ENCODE measurements around the gene DUSP15. TPM values are rescaled to one million over a fixed set of nuclear protein-coding genes. Genes with fewer than 3 reads are reported as not detected.
A peak's percentile ranks its signal among the peaks of the same experiment; 100 is the strongest.

DUSP15 gene
- total RNA-seq, 1 donor from 2014 or later: 2.4 TPM

DNA sequence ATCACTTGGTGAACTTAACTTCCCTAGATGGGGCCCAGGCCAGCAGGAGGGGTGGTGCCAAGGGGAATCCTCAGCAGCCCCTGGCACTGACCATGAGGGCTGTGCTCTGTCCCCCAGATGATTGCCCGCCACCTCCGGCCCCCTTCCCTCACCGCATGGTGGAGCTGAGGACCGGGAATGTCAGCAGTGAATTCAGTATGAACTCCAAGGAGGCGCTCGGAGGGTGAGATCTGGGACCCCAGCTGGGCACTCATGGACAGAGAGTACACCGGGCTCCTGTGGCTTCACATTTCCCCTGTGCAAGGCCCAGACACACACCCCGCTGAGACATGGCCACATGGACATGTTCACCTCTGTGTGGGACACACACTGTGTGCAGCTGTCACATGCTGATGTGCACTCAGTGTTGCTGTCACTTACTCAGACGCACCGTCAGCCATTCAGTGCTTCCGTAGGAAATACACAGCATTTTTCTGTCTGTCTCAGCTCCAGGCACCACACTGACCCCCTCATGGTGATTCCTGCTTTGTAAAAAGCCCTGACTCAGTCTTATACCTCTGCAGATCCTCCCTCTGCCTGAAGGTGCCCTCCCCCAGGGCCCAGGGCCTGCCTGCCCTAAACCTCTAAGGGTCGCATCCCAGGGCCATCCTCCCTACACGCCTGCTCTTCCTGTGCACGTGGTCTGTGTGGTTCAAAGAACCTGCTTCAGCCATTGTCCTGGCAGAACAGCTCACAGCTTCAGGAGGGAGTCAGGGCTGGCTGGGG is 46.8 kb downstream of the DUSP15 start:
- intact Hi-C loops (cut with DNase I): no loop called here
- DNase-seq (peak; percentile 53), ATAC-seq (no peak)
- Histone ChIP-seq H3K36me3 (no peaks in the 10 kb centered on the region), H3K4me1 (peaks cover 4% of the 10 kb centered on the region), H3K27ac (no peak overlapping the region), H3K9me3 (no peaks in the 10 kb centered on the region), H3K27me3 (no peaks in the 10 kb centered on the region), H3K4me3 (no peak overlapping the region)
- TF ChIP-seq, protein P1, sequence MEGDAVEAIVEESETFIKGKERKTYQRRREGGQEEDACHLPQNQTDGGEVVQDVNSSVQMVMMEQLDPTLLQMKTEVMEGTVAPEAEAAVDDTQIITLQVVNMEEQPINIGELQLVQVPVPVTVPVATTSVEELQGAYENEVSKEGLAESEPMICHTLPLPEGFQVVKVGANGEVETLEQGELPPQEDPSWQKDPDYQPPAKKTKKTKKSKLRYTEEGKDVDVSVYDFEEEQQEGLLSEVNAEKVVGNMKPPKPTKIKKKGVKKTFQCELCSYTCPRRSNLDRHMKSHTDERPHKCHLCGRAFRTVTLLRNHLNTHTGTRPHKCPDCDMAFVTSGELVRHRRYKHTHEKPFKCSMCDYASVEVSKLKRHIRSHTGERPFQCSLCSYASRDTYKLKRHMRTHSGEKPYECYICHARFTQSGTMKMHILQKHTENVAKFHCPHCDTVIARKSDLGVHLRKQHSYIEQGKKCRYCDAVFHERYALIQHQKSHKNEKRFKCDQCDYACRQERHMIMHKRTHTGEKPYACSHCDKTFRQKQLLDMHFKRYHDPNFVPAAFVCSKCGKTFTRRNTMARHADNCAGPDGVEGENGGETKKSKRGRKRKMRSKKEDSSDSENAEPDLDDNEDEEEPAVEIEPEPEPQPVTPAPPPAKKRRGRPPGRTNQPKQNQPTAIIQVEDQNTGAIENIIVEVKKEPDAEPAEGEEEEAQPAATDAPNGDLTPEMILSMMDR (IDR thresholded peaks at IDR 0.05): no peak

DNA sequence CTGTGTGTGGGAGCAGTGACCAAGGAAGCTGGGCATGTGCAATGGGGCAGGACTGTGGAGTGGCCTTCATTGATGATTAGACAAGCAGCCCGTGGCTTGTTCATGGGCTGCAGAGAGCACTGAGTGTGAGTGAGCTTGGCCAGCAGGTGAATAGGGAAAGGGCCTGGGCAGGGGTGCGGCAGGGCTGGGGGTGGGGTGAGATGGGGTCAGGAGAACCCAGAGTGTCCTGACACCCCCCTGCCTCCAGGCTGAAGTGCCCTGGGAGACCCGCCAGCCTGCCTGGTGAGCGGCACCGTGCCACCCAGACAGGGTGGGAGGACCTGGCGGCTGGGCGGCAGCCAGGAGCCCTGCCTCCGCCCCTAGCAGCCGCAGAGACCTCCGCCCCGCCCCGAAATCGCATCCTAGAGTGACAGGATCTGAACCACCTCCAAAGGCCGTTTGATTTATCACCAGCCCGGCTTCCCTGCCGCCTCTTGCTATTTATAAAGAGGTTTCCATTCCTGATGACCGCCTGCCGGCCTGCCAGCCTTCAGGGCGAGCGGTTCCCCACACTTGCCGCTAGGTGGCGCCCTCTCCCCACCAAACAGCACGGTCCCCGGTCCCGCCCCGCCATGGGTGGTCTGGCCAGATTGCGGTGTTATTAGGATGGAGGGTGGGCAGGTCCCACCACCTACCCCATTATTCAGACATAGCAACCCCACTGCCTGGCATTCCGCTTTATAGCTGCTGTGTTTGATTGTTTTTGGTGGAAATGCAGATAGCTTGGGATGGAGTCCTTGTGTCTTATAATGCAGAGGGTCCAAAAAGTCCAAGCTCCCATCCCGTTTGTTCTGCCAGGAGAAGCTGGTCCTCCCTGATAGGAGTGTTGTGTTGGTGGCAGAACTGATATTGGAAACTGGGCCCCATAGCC is 47.7 kb downstream of the DUSP15 start:
- peak; percentile 91 for DNase-seq
- TF ChIP-seq, protein P1 (IDR thresholded peaks at IDR 0.05): peak; percentile 99
- Histone ChIP-seq H3K4me3 (no peak overlapping the region), H3K4me1 (peaks cover 4% of the 10 kb centered on the region), H3K27ac (no peak overlapping the region), H3K9me3 (no peaks in the 10 kb centered on the region), H3K27me3 (no peaks in the 10 kb centered on the region), H3K36me3 (no peaks in the 10 kb centered on the region)
- intact Hi-C loops (cut with DNase I): no loop called here
- peak; percentile 88 for ATAC-seq

DNA sequence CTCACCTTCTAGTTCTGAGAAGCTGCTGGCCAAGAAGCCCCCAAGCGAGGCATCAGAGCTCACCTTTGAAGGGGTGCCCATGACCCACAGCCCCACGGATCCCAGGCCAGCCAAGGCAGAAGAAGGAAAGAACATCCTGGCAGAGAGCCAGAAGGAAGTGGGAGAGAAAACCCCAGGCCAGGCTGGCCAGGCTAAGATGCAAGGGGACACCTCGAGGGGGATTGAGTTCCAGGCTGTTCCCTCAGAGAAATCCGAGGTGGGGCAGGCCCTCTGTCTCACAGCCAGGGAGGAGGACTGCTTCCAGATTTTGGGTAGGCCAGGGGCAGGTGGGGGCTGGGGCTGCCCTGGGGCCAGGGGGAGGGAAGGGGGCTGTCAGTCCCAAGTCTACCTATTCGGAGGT is 48.9 kb downstream of the DUSP15 start:
- H3K4me1 ChIP-seq: peaks cover 4% of the 10 kb centered on the region
- ATAC-seq (no peak), DNase-seq (peak; percentile 47)
- intact Hi-C loops (cut with DNase I): no loop called here
- TF ChIP-seq, protein P1 (IDR thresholded peaks at IDR 0.05): no peak
- no peak overlapping the region for H3K4me3 ChIP-seq
- H3K36me3 ChIP-seq: no peaks in the 10 kb centered on the region
- no peak overlapping the region for H3K27ac ChIP-seq
- no peaks in the 10 kb centered on the region for H3K9me3 ChIP-seq
- H3K27me3 ChIP-seq: no peaks in the 10 kb centered on the region

DNA sequence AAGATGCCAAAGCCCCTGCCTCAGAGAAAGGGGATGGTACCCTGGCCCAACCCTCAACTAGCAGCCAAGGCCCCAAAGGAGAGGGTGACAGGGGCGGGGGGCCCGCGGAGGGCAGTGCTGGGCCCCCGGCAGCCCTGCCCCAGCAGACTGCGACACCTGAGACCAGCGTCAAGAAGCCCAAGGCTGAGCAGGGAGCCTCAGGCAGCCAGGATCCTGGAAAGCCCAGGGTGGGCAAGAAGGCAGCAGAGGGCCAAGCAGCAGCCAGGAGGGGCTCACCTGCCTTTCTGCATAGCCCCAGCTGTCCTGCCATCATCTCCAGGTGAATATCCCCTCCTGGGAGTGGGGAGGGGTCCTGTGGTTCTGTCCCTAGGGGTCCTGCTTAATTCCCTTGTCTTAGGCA is 50.1 kb downstream of the DUSP15 start:
- Histone ChIP-seq H3K9me3 (no peaks in the 10 kb centered on the region), H3K27me3 (no peaks in the 10 kb centered on the region), H3K27ac (no peak overlapping the region), H3K4me1 (peaks cover 7% of the 10 kb centered on the region), H3K4me3 (no peak overlapping the region), H3K36me3 (no peaks in the 10 kb centered on the region)
- ATAC-seq (no peak), DNase-seq (peak; percentile 41)
- intact Hi-C loops (cut with DNase I): no loop called here
- TF ChIP-seq, protein P1 (IDR thresholded peaks at IDR 0.05): no peak

DNA sequence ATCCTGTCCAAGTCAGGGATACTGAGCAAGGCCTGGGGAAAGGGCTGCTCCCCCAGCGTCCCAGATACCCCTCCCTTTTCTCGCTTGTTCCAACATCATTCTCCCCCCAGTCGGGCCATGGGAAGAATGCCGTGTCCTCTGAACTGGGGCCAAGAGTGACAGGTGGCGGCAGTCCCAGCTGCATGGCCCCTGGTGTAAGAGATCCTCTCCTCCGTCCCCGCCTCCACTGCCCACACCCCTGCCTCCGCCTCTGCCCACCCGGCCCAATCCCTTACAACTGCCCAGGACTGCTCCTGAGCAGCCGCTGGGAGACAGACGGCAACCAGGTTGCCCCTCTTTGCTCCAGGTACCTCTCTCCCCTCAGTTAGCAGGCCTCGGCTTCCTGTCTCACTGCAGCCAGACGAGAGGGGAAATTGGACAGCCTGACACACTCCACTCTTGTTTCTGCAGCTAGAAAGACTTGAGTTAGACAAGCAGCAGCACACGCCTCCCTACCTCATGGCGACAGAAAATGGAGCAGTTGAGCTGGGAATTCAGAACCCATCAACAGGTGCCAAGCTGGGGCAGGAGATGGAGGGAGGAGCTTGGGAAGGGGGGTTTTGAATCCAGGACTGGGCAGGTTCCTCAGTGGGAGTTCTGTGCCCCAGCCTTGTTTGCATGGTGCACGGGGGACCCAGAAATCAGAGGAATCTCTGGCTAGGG is 51.1 kb downstream of the DUSP15 start, which contains the start of gene MYLK2:
Gene MYLK2, plus strand, starts transcription at position 274 of the 702 bp plus-strand sequence. Its CDS starts 225 bp downstream, at position 499.
- intact Hi-C loops (cut with DNase I): no loop called here
- Histone ChIP-seq H3K9me3 (no peaks in the 10 kb centered on the region), H3K4me1 (peaks cover 14% of the 10 kb centered on the region), H3K27ac (no peak within 1 kb of the TSS), H3K4me3 (no peak within 1 kb of the TSS), H3K27me3 (no peaks in the 10 kb centered on the region), H3K36me3 (no peaks in the 10 kb centered on the region)
- ATAC-seq (no peak), DNase-seq (peak; percentile 54)
- TF ChIP-seq, protein P1 (IDR thresholded peaks at IDR 0.05): no peak
